Measurements from ENCODE around the gene KIAA0586.

DNA sequence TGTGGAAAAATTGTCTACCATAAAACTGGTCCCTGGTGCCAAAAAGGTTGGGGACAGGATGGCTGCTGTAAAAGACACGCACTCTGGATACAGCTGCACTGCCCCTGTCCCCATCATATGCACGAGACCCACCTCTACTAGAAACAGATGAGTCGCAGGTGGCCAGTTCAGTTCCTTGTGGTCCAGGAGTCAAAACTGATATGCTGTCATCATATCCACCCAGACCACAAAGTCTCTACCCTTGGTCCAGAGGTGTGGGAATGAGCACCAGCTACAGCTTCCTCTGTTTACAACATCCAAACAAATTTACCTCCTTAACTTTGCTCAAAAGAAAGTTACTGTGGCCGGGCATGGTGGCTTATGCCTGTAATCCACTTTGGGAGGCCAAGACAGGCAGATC is 166.5 kb downstream of the KIAA0586 start:
- no peak for TF ChIP-seq POLR2A (IDR thresholded peaks at IDR 0.05)
- TF ChIP-seq, protein P1, sequence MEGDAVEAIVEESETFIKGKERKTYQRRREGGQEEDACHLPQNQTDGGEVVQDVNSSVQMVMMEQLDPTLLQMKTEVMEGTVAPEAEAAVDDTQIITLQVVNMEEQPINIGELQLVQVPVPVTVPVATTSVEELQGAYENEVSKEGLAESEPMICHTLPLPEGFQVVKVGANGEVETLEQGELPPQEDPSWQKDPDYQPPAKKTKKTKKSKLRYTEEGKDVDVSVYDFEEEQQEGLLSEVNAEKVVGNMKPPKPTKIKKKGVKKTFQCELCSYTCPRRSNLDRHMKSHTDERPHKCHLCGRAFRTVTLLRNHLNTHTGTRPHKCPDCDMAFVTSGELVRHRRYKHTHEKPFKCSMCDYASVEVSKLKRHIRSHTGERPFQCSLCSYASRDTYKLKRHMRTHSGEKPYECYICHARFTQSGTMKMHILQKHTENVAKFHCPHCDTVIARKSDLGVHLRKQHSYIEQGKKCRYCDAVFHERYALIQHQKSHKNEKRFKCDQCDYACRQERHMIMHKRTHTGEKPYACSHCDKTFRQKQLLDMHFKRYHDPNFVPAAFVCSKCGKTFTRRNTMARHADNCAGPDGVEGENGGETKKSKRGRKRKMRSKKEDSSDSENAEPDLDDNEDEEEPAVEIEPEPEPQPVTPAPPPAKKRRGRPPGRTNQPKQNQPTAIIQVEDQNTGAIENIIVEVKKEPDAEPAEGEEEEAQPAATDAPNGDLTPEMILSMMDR (IDR thresholded peaks at IDR 0.05) = no peak

All from esophagus squamous epithelium (tissue), 4 donors.